EL (cell line): Measurements from ENCODE around the gene GPN2.
"Not testable (repeated sequence)": the region's sequence is repeated elsewhere in the genome, so short reads cannot be mapped to it uniquely, and the experiment has no call there.

Experiments used
- DNase-seq: peaks from one replicate; pipeline ENCODE4 v3.0.0-alpha.2; 2016

GPN2 gene

GRCh38 chr1:26900001-26900814, 10.1 kb upstream of the GPN2 start, which contains the start of gene GPATCH3:
Gene GPATCH3, minus strand, starts transcription at chr1:26900467. Its CDS starts 25 bp downstream, at chr1:26900442.
- peak; percentile 92 for DNase-seq

- no peak for DNase-seq
Measured at GRCh38 chr1:26897351-26897750, 7.3 kb upstream of the GPN2 start.

GRCh38 chr1:26894263-26894662, 4.2 kb upstream of the GPN2 start:
- no peak for DNase-seq

- no peak for DNase-seq
Measured at GRCh38 chr1:26890467-26890796, 349 bp upstream of the GPN2 start.

GRCh38 chr1:26888231-26888630, 1.9 kb downstream of the GPN2 start:
- no peak for DNase-seq

- peak; percentile 54 for DNase-seq
Measured at GRCh38 chr1:26887125-26887524, 3.0 kb downstream of the GPN2 start.

GRCh38 chr1:26882696-26883463, 7.2 kb downstream of the GPN2 start:
- DNase-seq = no peak

GRCh38 chr1:26881611-26882010, 8.5 kb downstream of the GPN2 start:
- DNase-seq = not testable (repeated sequence)

GRCh38 chr1:26879793-26880192, 10.3 kb downstream of the GPN2 start:
- no peak for DNase-seq

- DNase-seq = no peak
Measured at GRCh38 chr1:26877326-26877725, 12.8 kb downstream of the GPN2 start.

GRCh38 chr1:26874896-26875295, 15.2 kb downstream of the GPN2 start:
- no peak for DNase-seq

- DNase-seq = not testable (repeated sequence)
Measured at GRCh38 chr1:26873097-26873496, 17.0 kb downstream of the GPN2 start.

GRCh38 chr1:26864610-26865480, 25.2 kb downstream of the GPN2 start:
- DNase-seq = peak; percentile 99

- no peak for DNase-seq
Measured at GRCh38 chr1:26863685-26864077, 26.4 kb downstream of the GPN2 start.

- no peak for DNase-seq
Measured at GRCh38 chr1:26862781-26863684, 27.1 kb downstream of the GPN2 start, which contains the start of gene SFN. Gene SFN, plus strand, starts transcription at chr1:26863149. Its CDS starts 64 bp downstream, at chr1:26863213.

- no peak for DNase-seq
Measured at GRCh38 chr1:26861889-26862378, 28.1 kb downstream of the GPN2 start.

- peak; percentile 54 for DNase-seq
Measured at GRCh38 chr1:26861286-26861701, 28.8 kb downstream of the GPN2 start.

GRCh38 chr1:26858891-26859640, 31.0 kb downstream of the GPN2 start:
- no peak for DNase-seq

- DNase-seq = peak; percentile 20
Measured at GRCh38 chr1:26858160-26858559, 31.9 kb downstream of the GPN2 start.

- DNase-seq = no peak
Measured at GRCh38 chr1:26857473-26858060, 32.5 kb downstream of the GPN2 start.
